KMS-11 (cell line): ENCODE results near the gene DAZL.

Experiments used
- H2AFZ ChIP-seq: fragments of 200-600 bp; sonication (generic); 2 replicates; pipeline ENCODE4 v1.6.1; 2016; ENCODE audit warnings: antibody characterized with exemption, mixed run types, low read depth
- H3K27ac ChIP-seq: fragments of 200-600 bp; sonication (generic); 2 replicates; pipeline ENCODE4 v1.6.1; 2016; ENCODE audit warnings: mild to moderate bottlenecking, mixed run types
- H3K27me3 ChIP-seq: fragments of 200-600 bp; sonication (generic); 2 replicates; pipeline ENCODE4 v1.6.1; 2017; ENCODE audit warnings: mild to moderate bottlenecking, low read depth, mixed run types, moderate library complexity; ENCODE audit not compliant: insufficient read depth
- H3K36me3 ChIP-seq: fragments of 200-600 bp; sonication (generic); 2 replicates; pipeline ENCODE4 v1.6.1; 2017; ENCODE audit warnings: mild to moderate bottlenecking, mixed run types; ENCODE audit not compliant: insufficient read depth
- H3K4me1 ChIP-seq: fragments of 200-600 bp; sonication (generic); 2 replicates; pipeline ENCODE4 v1.6.1; 2016; ENCODE audit warnings: mild to moderate bottlenecking, low read depth, mixed run types; ENCODE audit not compliant: poor library complexity, severe bottlenecking
- H3K4me2 ChIP-seq: fragments of 200-600 bp; sonication (generic); 2 replicates; pipeline ENCODE4 v1.7.0; 2016; ENCODE audit warnings: mild to moderate bottlenecking, mixed run types
- H3K4me3 ChIP-seq: fragments of 200-600 bp; sonication (generic); IDR thresholded peaks from 2 replicates; pipeline ENCODE4 v1.6.1; 2017; ENCODE audit warnings: low read depth, low read length, mixed read lengths; ENCODE audit not compliant: insufficient read depth
- H3K79me2 ChIP-seq: fragments of 200-600 bp; sonication (generic); 2 replicates; pipeline ENCODE4 v1.6.1; 2016; ENCODE audit warnings: low read depth, mixed run types; ENCODE audit not compliant: insufficient read depth
- H3K9ac ChIP-seq: fragments of 200-600 bp; sonication (generic); 2 replicates; pipeline ENCODE4 v1.6.1; 2016; ENCODE audit warnings: mild to moderate bottlenecking, mixed run types
- H4K20me1 ChIP-seq: fragments of 200-600 bp; sonication (generic); 2 replicates; pipeline ENCODE4 v1.6.1; 2016; ENCODE audit warnings: mild to moderate bottlenecking, mixed run types; ENCODE audit not compliant: insufficient read depth
- CTCF ChIP-seq: fragments of 200-600 bp; sonication (generic); conservative IDR thresholded peaks from 2 replicates; pipeline ENCODE4 v1.6.1; 2017; ENCODE audit warnings: low read depth, mild to moderate bottlenecking, antibody characterized with exemption, low read length, moderate library complexity, mixed read lengths

DAZL gene

GRCh38 chr3:16568532-16568931 lies 36.7 kb downstream of the DAZL start:
- Histone ChIP-seq H2AFZ (no peak overlapping the region), H3K79me2 (no peaks in the 10 kb centered on the region)

GRCh38 chr3:16568115-16568514 lies 37.1 kb downstream of the DAZL start:
- Histone ChIP-seq H3K4me3 (no peak overlapping the region), H3K79me2 (no peaks in the 10 kb centered on the region), H4K20me1 (no peaks in the 10 kb centered on the region), H2AFZ (no peak overlapping the region), H3K9ac (no peak overlapping the region), H3K4me2 (no peak overlapping the region), H3K4me1 (no peaks in the 10 kb centered on the region), H3K36me3 (no peaks in the 10 kb centered on the region), H3K27me3 (no peaks in the 10 kb centered on the region), H3K27ac (no peak overlapping the region)
- no peak for TF ChIP-seq CTCF

More at GRCh38 chr3:16568532-16568931, 36.7 kb downstream of the DAZL start:
- Histone ChIP-seq H3K9ac (no peak overlapping the region), H4K20me1 (no peaks in the 10 kb centered on the region), H3K27ac (no peak overlapping the region), H3K4me2 (no peak overlapping the region), H3K4me3 (no peak overlapping the region), H3K36me3 (no peaks in the 10 kb centered on the region), H3K27me3 (no peaks in the 10 kb centered on the region), H3K4me1 (no peaks in the 10 kb centered on the region)
- no peak for TF ChIP-seq CTCF

GRCh38 chr3:16559653-16560365 lies 45.4 kb downstream of the DAZL start:
- Histone ChIP-seq H2AFZ (no peak overlapping the region), H4K20me1 (no peaks in the 10 kb centered on the region), H3K4me3 (no peak overlapping the region), H3K4me2 (no peak overlapping the region), H3K27ac (no peak overlapping the region), H3K27me3 (no peaks in the 10 kb centered on the region), H3K36me3 (no peaks in the 10 kb centered on the region), H3K9ac (no peak overlapping the region), H3K79me2 (no peaks in the 10 kb centered on the region), H3K4me1 (no peaks in the 10 kb centered on the region)
- TF ChIP-seq CTCF: no peak

GRCh38 chr3:16554126-16554525 lies 51.1 kb downstream of the DAZL start:
- no peaks in the 10 kb centered on the region for H4K20me1 ChIP-seq
- H3K9ac ChIP-seq: no peak overlapping the region
- no peak overlapping the region for H3K4me3 ChIP-seq
- no peak overlapping the region for H2AFZ ChIP-seq
- TF ChIP-seq CTCF: no peak
- no peaks in the 10 kb centered on the region for H3K27me3 ChIP-seq
- H3K4me2 ChIP-seq: no peak overlapping the region
- no peaks in the 10 kb centered on the region for H3K36me3 ChIP-seq
- peaks cover 6% of the 10 kb centered on the region for H3K4me1 ChIP-seq
- no peak overlapping the region for H3K27ac ChIP-seq
- H3K79me2 ChIP-seq: no peaks in the 10 kb centered on the region
